HepG2 (cell line): Measurements from ENCODE around the gene SSNA1.

Source experiments
- CBFB ChIP-seq: sonication (generic); formaldehyde crosslinking; IDR thresholded peaks from 2 replicates; pipeline ENCODE4 v1.4.0; 2020; ENCODE audit warnings: missing genetic modification reagents
- CBX1 ChIP-seq: IDR thresholded peaks from one replicate; pipeline ENCODE4 v1.6.1; 2016; ENCODE audit warnings: antibody characterized with exemption, low read depth
- SNAPC5 ChIP-seq: sonication (generic); formaldehyde crosslinking; IDR thresholded peaks from 2 replicates; pipeline ENCODE4 v1.8.1; 2023; ENCODE audit warnings: mild to moderate bottlenecking, missing genetic modification reagents, borderline replicate concordance
- SOX5 ChIP-seq: IDR thresholded peaks from 2 replicates; pipeline ENCODE4 v1.6.1; 2016; ENCODE audit warnings: borderline replicate concordance

DNA sequence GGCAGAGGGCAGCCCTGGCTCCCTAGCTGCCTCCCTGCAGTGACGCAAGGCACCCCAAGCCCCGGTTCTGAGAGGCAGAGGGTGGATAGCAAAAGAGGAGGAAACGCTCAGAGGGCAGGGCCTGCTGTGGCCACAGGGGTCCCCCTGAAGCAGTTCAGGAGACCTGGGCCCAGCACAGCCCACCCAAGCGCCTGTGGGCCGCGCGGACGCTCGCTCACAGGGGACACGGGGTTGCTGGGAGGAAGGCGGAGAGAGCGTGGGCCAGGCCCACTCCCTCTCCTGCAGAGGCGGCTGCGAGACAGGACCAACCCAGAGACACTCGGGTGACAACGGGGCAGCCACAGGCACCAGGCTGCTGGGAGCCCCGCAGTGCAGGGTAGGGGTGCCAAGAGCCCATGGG lies 8.7 kb upstream of the SSNA1 start:
- TF ChIP-seq SOX5 (CRISPR knock-in tag) (no peak), CBFB (CRISPR knock-in tag) (no peak), CBX1 (no peak), SNAPC5 (CRISPR knock-in tag) (no peak)
